Lower leg skin (tissue), 3 donors: ENCODE measurements around the gene ZCCHC7.

Experiments used
- POLR2A ChIP-seq, 2 donors: fragments of 450-650 bp; IDR thresholded peaks; one replicate each; pipeline ENCODE4 v1.6.1; 2016 to 2017; ENCODE audit warnings: antibody characterized with exemption in 2 of 2, mild to moderate bottlenecking in 1 of 2, moderate library complexity in 1 of 2
- TF ChIP-seq, protein P1 (sequence below), 3 donors: fragments of 450-650 bp; IDR thresholded peaks; one replicate each; pipeline ENCODE4 v1.5.1; 2016; ENCODE audit warnings: antibody characterized with exemption in 3 of 3, mild to moderate bottlenecking in 3 of 3, moderate library complexity in 2 of 3

DNA sequence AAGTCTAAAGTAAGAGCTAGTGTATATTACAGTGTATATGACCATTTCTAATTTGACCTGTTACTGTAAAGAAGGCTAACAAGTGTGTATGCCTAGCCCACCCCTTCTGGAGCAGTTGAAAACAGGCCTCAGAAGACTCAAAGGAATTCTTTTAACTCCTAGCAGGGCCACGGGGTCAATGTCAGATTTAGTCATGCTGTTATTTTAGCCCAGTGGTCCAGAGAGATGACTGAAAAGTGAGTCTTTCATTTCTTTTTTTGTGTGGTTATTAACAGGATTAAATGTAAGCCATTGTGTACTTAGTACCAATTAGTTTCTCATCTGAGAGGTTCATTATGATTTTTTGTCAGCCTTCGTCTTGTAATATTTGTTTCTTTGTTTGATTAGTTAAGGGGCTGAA, 24.4 kb downstream of the ZCCHC7 start:
- TF ChIP-seq, protein P1, sequence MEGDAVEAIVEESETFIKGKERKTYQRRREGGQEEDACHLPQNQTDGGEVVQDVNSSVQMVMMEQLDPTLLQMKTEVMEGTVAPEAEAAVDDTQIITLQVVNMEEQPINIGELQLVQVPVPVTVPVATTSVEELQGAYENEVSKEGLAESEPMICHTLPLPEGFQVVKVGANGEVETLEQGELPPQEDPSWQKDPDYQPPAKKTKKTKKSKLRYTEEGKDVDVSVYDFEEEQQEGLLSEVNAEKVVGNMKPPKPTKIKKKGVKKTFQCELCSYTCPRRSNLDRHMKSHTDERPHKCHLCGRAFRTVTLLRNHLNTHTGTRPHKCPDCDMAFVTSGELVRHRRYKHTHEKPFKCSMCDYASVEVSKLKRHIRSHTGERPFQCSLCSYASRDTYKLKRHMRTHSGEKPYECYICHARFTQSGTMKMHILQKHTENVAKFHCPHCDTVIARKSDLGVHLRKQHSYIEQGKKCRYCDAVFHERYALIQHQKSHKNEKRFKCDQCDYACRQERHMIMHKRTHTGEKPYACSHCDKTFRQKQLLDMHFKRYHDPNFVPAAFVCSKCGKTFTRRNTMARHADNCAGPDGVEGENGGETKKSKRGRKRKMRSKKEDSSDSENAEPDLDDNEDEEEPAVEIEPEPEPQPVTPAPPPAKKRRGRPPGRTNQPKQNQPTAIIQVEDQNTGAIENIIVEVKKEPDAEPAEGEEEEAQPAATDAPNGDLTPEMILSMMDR (IDR thresholded peaks at IDR 0.05), result no peak
- TF ChIP-seq POLR2A (IDR thresholded peaks at IDR 0.05), result no peak
